HK-2 (cell line): Measurements from ENCODE around the gene HOXA5.

Experiments
- DNase-seq: peaks from one replicate; pipeline ENCODE4 v3.0.0-alpha.2; 2018; ENCODE audit not compliant: unreplicated experiment

HOXA5 gene

DNA sequence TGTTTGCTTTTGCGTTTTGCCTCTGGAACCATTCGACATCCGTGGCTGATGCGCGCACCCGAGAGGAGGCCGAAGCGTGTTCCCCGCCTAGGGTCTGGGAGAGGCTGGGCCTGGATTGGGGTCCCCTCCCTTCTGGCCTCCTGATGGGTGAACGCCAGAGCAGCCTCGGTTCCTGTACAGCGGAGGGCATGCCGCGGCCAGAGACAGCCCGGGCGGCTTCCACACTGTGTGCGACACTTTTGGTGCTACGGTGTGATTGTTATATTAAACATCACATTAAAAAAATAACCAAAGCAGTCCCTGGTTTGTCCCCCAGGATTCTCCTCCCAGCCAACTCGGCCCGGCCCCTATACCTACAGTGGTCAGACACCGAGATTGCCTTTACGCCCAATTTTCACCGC, 16.7 kb upstream of the HOXA5 start:
- no peak for DNase-seq

GRCh38 chr7:27159266-27160144, 16.0 kb upstream of the HOXA5 start:
- DNase-seq: peak; percentile 53

- no peak for DNase-seq
These were observed 15.2 kb upstream of the HOXA5 start for GRCh38 chr7:27158436-27159265.

DNA sequence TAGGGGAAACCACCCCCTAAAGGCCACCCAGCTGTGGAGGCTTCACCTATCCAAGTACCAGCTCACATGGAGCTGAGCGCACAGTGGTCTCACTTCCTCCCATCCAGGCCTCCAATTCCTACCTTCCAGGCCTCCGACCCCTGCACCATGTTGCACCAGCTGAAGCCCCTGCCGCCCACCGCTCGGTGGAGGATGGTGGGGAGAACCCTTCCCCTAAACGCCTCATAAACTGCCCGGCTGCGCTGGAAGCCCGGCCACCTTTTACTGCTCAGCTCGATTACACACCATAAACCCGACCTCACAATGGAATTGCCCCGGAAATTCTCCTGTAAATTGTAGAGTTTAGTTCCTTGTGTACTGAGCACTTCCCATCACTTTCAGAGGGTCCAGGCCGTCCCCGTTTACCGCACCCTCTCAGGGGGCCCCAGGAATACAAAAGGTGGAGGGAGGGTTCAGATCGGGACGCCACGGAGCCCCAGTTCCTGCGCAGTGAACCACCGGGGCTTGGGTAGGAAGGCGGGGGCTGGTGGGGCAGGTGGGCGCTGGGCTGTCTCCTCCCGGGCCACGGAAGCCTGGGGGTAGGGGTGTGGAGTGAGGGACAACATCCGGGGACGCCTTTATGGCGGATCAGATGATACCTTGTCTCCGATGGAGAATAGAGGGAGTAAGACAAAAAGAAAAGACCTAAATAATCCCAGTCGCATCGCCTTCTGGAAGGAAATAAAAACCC, 14.4 kb upstream of the HOXA5 start:
- DNase-seq: no peak

GRCh38 chr7:27156916-27157701, 13.6 kb upstream of the HOXA5 start:
- no peak for DNase-seq

DNA sequence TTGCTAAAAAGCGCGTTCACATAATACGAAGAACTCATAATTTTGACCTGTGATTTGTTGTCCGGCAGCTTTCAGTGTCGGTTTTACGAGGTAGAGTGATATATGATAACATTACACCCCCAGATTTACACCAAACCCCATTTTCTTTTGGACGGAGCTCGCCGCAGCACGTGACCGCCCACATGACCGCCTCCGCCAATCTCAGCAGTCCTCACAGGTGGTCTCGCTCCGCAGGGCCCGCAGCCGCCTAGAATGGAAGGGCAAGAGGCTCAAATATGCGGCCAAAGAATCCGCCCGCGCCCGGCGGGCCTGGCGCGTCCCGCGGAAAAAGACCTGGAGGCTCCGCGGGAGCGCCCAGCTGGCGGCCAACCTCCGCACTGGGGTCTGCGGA, 13.0 kb upstream of the HOXA5 start, which contains the start of gene HOXA7:
Gene HOXA7, minus strand, starts transcription at position 168 of the 391 bp plus-strand sequence. Its CDS starts 130 bp downstream, at position 38.
- DNase-seq: peak; percentile 80

GRCh38 chr7:27155816-27156507, 12.5 kb upstream of the HOXA5 start:
- peak; percentile 60 for DNase-seq

DNA sequence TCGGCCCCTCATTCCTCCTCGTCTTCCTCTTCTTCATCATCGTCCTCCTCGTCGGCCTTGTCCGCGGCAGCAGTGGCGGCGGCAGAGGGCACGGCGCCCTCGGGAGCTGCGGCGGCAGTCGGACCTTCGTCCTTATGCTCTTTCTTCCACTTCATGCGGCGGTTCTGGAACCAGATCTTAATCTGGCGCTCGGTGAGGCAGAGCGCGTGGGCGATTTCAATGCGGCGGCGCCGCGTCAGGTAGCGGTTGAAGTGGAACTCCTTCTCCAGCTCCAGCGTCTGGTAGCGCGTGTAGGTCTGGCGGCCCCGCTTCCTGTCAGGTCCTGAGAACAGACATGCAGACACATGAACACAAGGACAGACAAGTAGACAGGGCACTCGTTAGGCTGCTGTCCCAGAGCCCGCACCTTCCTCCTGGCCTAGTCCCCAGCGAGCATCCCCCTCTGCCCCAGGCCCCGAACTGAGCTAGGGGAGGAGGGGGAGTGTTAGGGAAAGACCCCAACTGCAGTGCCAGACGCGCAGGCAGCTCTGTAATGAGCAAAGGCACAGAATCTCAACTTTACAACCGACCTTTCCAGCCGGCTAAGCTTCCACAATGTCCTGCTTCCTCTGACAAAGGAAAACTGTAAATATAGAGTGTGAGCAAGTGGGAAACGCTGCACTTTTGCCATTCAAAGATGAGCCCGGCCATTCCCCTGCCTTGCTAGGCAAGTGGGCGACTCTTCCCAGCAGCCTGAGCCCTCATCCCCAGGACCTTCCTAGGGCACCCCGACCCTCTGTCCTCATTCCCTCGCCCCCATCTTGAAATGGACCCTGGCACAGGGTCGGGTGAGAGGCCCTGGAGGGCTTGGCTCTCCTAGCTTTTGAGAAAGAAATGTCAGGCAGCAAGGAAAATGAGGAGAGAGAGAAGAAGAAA, 11.7 kb upstream of the HOXA5 start:
- peak; percentile 80 for DNase-seq

DNA sequence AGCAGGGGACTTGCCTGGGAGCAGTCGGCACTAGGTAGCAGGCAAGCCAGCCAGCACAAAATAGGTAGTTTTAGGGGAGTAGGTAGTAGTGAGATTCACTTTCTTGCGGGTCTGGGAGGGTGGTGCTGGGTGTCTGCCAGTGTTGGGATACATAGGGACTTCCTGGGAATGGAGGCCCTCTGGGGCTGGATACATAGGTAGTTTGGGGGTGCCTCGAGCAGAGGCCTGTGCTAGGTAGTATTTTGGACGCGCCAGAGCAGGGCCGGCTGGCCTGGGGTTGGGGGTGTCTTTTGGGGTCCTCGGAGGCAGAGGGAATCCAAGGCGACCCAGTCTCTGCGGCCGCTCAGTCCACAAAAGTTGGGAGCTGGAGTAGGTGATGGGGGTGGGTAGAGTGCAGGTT, 10.9 kb upstream of the HOXA5 start:
- DNase-seq: no peak

- no peak for DNase-seq
These were observed 10.0 kb upstream of the HOXA5 start for GRCh38 chr7:27153526-27153925.

DNA sequence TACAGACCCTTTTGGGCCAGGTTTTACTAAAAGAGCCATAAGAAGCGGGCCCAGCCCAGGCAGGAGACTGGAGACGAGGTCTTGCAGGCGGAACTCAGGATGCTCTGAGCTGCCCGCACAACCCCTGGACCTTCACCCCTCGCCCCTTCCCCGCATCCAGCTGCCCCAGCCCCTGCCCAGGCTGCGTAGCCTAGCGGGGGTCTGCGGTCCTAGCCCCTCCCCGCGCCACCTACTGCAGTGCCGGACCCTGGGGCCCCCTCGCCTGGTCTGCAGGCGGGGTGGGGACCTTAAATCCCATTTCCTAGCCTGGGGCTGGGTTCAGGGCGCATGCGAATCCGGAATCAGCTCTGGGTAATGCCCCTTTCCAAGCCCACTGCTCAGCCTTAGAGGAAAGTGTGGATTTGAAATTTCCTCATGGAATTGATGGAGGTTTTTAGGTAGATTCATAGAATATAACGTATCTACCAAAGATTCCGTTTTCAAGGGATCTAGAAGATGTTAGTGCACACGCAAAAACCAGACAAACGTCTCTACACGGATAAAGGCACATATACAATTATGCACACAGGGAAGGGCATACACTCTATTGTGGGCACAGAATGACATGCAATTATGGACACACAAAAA, 9.4 kb upstream of the HOXA5 start:
- no peak for DNase-seq

DNA sequence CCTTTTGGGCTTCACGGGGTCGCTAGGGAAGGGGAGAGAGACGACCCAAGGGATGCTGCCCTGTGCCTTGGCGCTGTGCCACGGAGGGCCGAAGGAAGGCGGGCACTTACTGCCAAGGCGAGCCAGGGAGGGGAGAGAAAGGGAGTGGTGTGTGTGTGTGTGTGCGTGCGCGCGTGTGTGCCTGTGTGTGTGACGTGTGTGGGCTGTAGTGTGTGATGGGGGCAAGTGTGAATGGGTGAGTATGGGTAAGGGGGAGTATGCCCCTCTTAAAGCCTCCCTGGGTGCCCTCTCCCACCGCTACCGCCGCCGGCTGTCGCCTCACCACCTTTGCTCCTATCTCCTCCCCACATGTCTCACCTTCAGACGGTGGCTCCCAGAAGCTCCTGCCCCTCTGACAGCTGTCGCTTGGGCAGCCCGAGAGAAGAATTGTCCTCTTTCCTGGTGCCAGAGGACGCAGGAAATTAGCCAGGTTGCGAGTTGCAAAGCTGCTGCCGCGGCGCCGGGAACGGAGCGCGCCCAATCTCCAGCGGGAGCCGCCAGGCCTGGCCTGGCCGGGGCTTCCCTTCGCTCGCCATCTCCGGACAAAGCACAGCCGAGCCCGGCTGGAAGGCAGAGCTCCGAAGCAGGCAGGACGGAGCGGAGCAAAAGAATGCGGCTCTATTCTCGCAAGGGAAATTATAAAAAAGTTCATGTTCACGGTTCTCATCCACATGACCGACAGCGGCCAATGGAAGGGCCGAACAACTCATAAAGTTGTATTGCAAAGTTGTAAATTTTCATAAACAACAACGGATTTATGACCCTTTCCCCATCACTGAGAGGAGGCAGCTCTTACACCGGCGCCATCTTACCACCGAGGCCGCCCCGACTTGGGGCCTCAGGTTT, 8.7 kb upstream of the HOXA5 start, which contains the start of gene HOXA3:
Gene HOXA3, minus strand, starts transcription at position 653 of the 885 bp plus-strand sequence. CDS start 41,943 bp downstream, outside the sequence.
- DNase-seq: no peak

- DNase-seq: no peak
These were observed 8.0 kb upstream of the HOXA5 start for GRCh38 chr7:27151341-27151930.

GRCh38 chr7:27150568-27151340, 7.3 kb upstream of the HOXA5 start:
- peak; percentile 83 for DNase-seq

DNA sequence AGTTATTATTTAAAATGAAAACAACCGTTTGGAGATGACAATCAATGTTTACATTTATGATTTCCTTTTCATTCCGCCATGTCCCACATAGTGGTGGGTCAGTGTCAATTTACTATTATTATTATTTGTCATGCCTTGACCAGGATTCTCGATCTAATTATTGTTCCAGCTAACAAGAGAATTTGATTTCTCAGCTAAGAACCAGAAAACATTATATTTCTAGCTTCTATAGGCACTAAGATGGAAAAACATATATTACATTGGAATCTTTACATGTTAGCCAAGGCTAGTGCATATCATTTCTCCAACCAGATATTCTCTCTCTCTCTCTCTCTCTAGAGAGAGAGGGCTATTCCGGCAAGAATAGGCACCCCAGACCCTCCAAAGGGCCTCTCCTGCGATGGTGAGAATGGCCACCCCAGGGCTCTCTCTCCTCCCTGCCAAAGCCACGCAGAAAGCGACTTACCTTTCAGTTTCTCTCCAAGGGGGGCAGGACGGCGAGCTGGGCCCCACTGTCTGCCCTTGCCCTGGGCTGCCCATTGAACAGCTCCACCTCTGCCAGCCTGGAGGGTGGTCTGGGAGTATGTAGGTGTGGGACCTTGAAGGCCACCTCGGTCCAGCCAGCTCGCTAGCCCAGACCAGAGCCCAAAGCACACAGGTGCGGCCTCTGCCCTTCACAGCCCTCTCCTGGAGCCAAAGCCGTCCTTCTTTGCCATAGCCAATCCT, 6.5 kb upstream of the HOXA5 start:
- no peak for DNase-seq
